SK-N-SH treated with all-trans-retinoic acid at 6 μM for 48 hours (cell line): ENCODE measurements around the gene CNGA3.

Experiments used
- ATAC-seq: fragments of 200-7000 bp; cut with Tn5 transposase; 3 replicates; pipeline ENCODE4 v1.9.1; 2020; ENCODE audit warnings: mild to moderate bottlenecking, moderate library complexity
- ARNTL ChIP-seq: fragments of 450-650 bp; formaldehyde crosslinking; IDR thresholded peaks from 2 replicates; pipeline ENCODE4 v1.5.0; 2020; ENCODE audit warnings: low read depth, mild to moderate bottlenecking, moderate library complexity, borderline replicate concordance
- BACH2 ChIP-seq: fragments of 250-450 bp; sonication (Bioruptor Pico); IDR thresholded peaks from 2 replicates; pipeline ENCODE4 v1.9.0; 2021; ENCODE audit warnings: mild to moderate bottlenecking, borderline replicate concordance
- CREB5 ChIP-seq: fragments of 250-450 bp; sonication (Bioruptor Pico); IDR thresholded peaks from 2 replicates; pipeline ENCODE4 v1.5.1; 2020; ENCODE audit warnings: low read depth, mild to moderate bottlenecking, moderate library complexity
- CSDC2 ChIP-seq: fragments of 250-450 bp; sonication (Bioruptor Pico); IDR thresholded peaks from 2 replicates; pipeline ENCODE4 v1.5.0; 2020; ENCODE audit warnings: mild to moderate bottlenecking, moderate library complexity
- CSRNP3 ChIP-seq: fragments of 250-450 bp; sonication (Bioruptor Pico); IDR thresholded peaks from 2 replicates; pipeline ENCODE4 v1.5.1; 2021; ENCODE audit warnings: mild to moderate bottlenecking, moderate library complexity
- ESRRG ChIP-seq: fragments of 250-450 bp; sonication (Bioruptor Pico); IDR thresholded peaks from 2 replicates; pipeline ENCODE4 v1.6.1; 2021; ENCODE audit warnings: mild to moderate bottlenecking
- GLIS3 ChIP-seq: fragments of 250-450 bp; sonication (Bioruptor Pico); IDR thresholded peaks from 2 replicates; pipeline ENCODE4 v1.5.0; 2020; ENCODE audit warnings: mild to moderate bottlenecking, moderate library complexity
- ISL1 ChIP-seq: fragments of 250-450 bp; sonication (Bioruptor Pico); IDR thresholded peaks from 2 replicates; pipeline ENCODE4 v2.1.2; 2022; ENCODE audit warnings: mild to moderate bottlenecking, moderate library complexity
- OSR1 ChIP-seq: fragments of 250-450 bp; sonication (Bioruptor Pico); IDR thresholded peaks from 2 replicates; pipeline ENCODE4 v1.8.0; 2022; ENCODE audit warnings: moderate library complexity, mild to moderate bottlenecking, inconsistent platforms
- PATZ1 ChIP-seq: fragments of 250-450 bp; sonication (Bioruptor Pico); IDR thresholded peaks from 2 replicates; pipeline ENCODE4 v1.8.0; 2020; ENCODE audit warnings: mild to moderate bottlenecking, moderate library complexity, borderline replicate concordance
- POU6F1 ChIP-seq: fragments of 250-450 bp; sonication (Bioruptor Pico); IDR thresholded peaks from 2 replicates; pipeline ENCODE4 v1.8.0; 2021; ENCODE audit warnings: low read depth, mild to moderate bottlenecking, moderate library complexity, borderline replicate concordance
- PPARA ChIP-seq: fragments of 250-450 bp; sonication (Bioruptor Pico); IDR thresholded peaks from 2 replicates; pipeline ENCODE4 v1.5.0; 2020; ENCODE audit warnings: mild to moderate bottlenecking, borderline replicate concordance
- RARB ChIP-seq: fragments of 250-450 bp; sonication (Bioruptor Pico); IDR thresholded peaks from 2 replicates; pipeline ENCODE4 v1.8.0; 2021; ENCODE audit warnings: mild to moderate bottlenecking, moderate library complexity
- SNAI2 ChIP-seq: fragments of 250-450 bp; sonication (Bioruptor Pico); IDR thresholded peaks from 2 replicates; pipeline ENCODE4 v1.5.0; 2020; ENCODE audit warnings: mild to moderate bottlenecking, moderate library complexity
- TCF4 ChIP-seq: fragments of 250-450 bp; sonication (Bioruptor Pico); IDR thresholded peaks from 2 replicates; pipeline ENCODE4 v1.8.0; 2021; ENCODE audit warnings: mild to moderate bottlenecking, moderate library complexity, borderline replicate concordance
- TOX ChIP-seq: fragments of 250-450 bp; sonication (Bioruptor Pico); IDR thresholded peaks from 2 replicates; pipeline ENCODE4 v1.8.0; 2021; ENCODE audit warnings: mild to moderate bottlenecking, moderate library complexity, borderline replicate concordance
- ZFP30 ChIP-seq: fragments of 450-650 bp; formaldehyde crosslinking; IDR thresholded peaks from 2 replicates; pipeline ENCODE4 v1.5.0; 2022; ENCODE audit warnings: mild to moderate bottlenecking, moderate library complexity
- ZNF565 ChIP-seq: fragments of 450-650 bp; formaldehyde crosslinking; conservative IDR thresholded peaks from 2 replicates; pipeline ENCODE4 v1.5.0; 2020; ENCODE audit warnings: low read depth, mild to moderate bottlenecking, moderate library complexity
- ZNF70 ChIP-seq: fragments of 450-650 bp; formaldehyde crosslinking; IDR thresholded peaks from 2 replicates; pipeline ENCODE4 v1.5.0; 2020; ENCODE audit warnings: mild to moderate bottlenecking, moderate library complexity
- ZNF8 ChIP-seq: fragments of 450-650 bp; formaldehyde crosslinking; IDR thresholded peaks from 2 replicates; pipeline ENCODE4 v1.5.0; 2020; ENCODE audit warnings: mild to moderate bottlenecking, moderate library complexity

Gene CNGA3

GRCh38 chr2:98394595-98395153 is 48.4 kb downstream of the CNGA3 start:
- no peak for TF ChIP-seq CSRNP3 (CRISPR knock-in tag)
- no peak for TF ChIP-seq POU6F1
- no peak for TF ChIP-seq CREB5 (CRISPR knock-in tag)
- no peak for TF ChIP-seq RARB (CRISPR knock-in tag)
- no peak for TF ChIP-seq BACH2 (CRISPR knock-in tag)
- TF ChIP-seq ESRRG, result no peak
- no peak for TF ChIP-seq OSR1 (CRISPR knock-in tag)
- no peak for TF ChIP-seq ZNF70 (CRISPR knock-in tag)
- TF ChIP-seq PPARA (CRISPR knock-in tag), result no peak
- TF ChIP-seq TOX (CRISPR knock-in tag), result no peak
- TF ChIP-seq CSDC2 (CRISPR knock-in tag), result no peak
- TF ChIP-seq ZNF565 (CRISPR knock-in tag), result no peak
- TF ChIP-seq GLIS3 (CRISPR knock-in tag), result no peak
- TF ChIP-seq TCF4 (CRISPR knock-in tag), result no peak
- no peak for TF ChIP-seq ISL1 (CRISPR knock-in tag)
- no peak for TF ChIP-seq ZFP30 (CRISPR knock-in tag)
- ATAC-seq, result no peak

GRCh38 chr2:98395977-98396376 is 49.7 kb downstream of the CNGA3 start:
- TF ChIP-seq POU6F1 (no peak), ZNF565 (CRISPR knock-in tag) (no peak), ISL1 (CRISPR knock-in tag) (no peak), BACH2 (CRISPR knock-in tag) (no peak), ZNF70 (CRISPR knock-in tag) (no peak), CREB5 (CRISPR knock-in tag) (no peak)
- ATAC-seq, result no peak

- no peak for TF ChIP-seq ZFP30 (CRISPR knock-in tag)
- no peak for ATAC-seq
Observed at GRCh38 chr2:98396745-98397355, 50.6 kb downstream of the CNGA3 start.

- no peak for ATAC-seq
- TF ChIP-seq POU6F1, result no peak
- no peak for TF ChIP-seq RARB (CRISPR knock-in tag)
Observed at GRCh38 chr2:98399140-98399539, 52.9 kb downstream of the CNGA3 start.

GRCh38 chr2:98403878-98404277 is 57.6 kb downstream of the CNGA3 start:
- ATAC-seq, result no peak
- TF ChIP-seq PATZ1 (CRISPR knock-in tag) (no peak), ISL1 (CRISPR knock-in tag) (no peak), SNAI2 (CRISPR knock-in tag) (no peak), ARNTL (CRISPR knock-in tag) (no peak), RARB (CRISPR knock-in tag) (no peak), ZNF8 (no peak), CSDC2 (CRISPR knock-in tag) (no peak), TCF4 (CRISPR knock-in tag) (no peak), POU6F1 (no peak)
